ENCODE results near the gene ACLY.
"Not testable (repeated sequence)": the region's sequence is repeated elsewhere in the genome, so short reads cannot be mapped to it uniquely, and the experiment has no call there.

The ACLY gene

DNA sequence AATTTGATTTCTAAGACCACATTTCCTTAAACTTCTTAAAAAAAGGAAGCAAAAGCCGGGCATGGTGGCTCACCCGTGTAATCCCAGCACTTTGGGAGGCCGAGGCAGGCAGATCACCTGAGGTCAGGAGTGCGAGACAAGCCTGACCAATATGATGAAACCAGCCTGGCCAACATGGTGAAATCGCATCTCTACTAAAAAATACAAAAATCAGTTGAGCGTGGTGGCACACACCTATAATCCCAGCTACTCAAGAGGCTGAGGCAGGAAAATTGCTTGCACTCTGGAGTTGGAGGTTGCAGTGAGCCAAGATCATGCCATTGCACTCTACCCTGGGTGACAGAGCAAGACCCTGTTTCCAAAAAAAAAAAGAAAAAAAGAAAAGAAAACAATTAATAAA is 78.0 kb downstream of the ACLY start:
- 92% methylated on average over 6 of the region's 6 CpGs for WGBS
- H3K9ac ChIP-seq (ENCODE audit: low read depth, low read length); H3K27ac ChIP-seq (ENCODE audit: low read depth, low read length); H3K4me1 ChIP-seq (ENCODE audit: insufficient read depth, low read length); H3K36me3 ChIP-seq (ENCODE audit: insufficient read depth, low read length); H3K4me3 ChIP-seq (ENCODE audit: low read length); H3K9me3 ChIP-seq (ENCODE audit: insufficient read depth, low read depth, low read length): not testable (repeated sequence)
- peaks cover 11% of the 10 kb centered on the region for H3K27me3 ChIP-seq (ENCODE audit: insufficient read depth, low read length)

DNA sequence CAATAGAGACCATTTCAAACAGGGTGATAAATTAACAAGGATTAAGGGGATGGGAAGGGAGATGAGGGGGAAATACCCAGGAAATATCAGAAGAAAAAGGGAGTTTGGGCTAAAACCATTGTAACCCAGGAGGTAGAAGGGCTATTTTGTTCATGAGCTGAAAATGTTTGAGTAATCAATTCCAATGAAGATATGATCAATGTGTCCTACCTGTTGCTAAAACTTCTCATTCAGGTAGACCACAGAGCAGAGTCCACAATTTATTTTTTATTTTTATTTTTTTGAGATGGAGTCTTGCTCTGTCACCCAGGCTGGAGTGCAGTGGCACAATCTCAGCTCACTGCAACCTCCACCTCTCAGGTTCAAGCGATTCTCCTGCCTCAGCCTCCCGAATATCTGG is 79.3 kb downstream of the ACLY start:
- H3K36me3 ChIP-seq (ENCODE audit: insufficient read depth, low read length); H3K4me1 ChIP-seq (ENCODE audit: insufficient read depth, low read length); H3K27ac ChIP-seq (ENCODE audit: low read depth, low read length); H3K9me3 ChIP-seq (ENCODE audit: insufficient read depth, low read depth, low read length); H3K9ac ChIP-seq (ENCODE audit: low read depth, low read length); H3K4me3 ChIP-seq (ENCODE audit: low read length): not testable (repeated sequence)
- 97% methylated on average over 2 of the region's 2 CpGs for WGBS
- peaks cover 11% of the 10 kb centered on the region for H3K27me3 ChIP-seq (ENCODE audit: insufficient read depth, low read length)

DNA sequence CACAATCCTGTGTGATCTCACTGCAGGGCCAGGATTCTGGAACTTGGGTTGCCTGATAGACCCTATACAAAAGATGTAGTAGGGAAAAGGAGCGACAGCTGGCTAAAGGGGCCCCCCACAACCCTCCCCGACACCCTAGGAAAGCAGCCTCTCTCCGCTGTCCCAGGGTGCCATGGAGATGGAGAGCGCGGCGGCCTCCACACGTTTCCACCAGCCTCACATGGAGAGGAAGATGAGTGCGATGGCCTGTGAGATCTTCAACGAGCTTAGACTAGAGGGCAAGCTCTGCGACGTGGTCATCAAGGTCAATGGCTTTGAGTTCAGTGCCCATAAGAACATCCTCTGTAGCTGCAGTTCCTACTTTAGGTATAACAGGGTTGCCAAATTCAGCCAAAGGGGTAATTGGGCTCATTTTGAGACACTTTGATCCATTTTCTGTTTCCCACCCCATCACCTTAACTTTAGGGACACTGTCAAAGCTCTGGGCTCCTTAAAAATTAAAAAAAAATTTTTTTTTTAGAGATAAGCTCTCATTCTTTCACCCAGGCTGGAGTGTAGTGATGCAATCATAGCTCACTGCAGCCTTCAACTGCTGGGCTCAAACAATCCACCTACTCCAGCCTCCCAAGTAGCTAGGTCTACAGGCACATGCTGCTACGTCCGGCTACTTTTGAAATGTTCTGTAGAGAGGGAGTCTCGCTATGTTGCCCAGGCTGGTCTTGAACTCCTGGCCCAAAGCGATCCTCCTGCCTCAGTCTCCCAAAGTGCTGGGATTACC is 80.8 kb downstream of the ACLY start, which contains the start of gene KLHL10:
TSS of gene KLHL10 (plus strand) at position 65 of the 778 bp plus-strand sequence. CDS start at position 173, 108 bp downstream.
- H3K27me3 ChIP-seq (ENCODE audit: insufficient read depth, low read length), result peaks cover 11% of the 10 kb centered on the region
- no peak within 1 kb of the TSS for H3K9ac ChIP-seq (ENCODE audit: low read depth, low read length)
- H3K27ac ChIP-seq (ENCODE audit: low read depth, low read length), result no peak within 1 kb of the TSS
- H3K4me1 ChIP-seq (ENCODE audit: insufficient read depth, low read length), result peaks cover 6% of the 10 kb centered on the region; the same call in 1 of the 2 replicates
- no peak within 1 kb of the TSS for H3K4me3 ChIP-seq (ENCODE audit: low read length)
- no peaks in the 10 kb centered on the region for H3K9me3 ChIP-seq (ENCODE audit: insufficient read depth, low read depth, low read length)
- 96% methylated on average over 15 of the region's 15 CpGs for WGBS
- H3K36me3 ChIP-seq (ENCODE audit: insufficient read depth, low read length), result peaks cover 7% of the 10 kb centered on the region

- H3K27ac ChIP-seq (ENCODE audit: low read depth, low read length), result no peak overlapping the region
- peaks cover 6% of the 10 kb centered on the region; the same call in 1 of the 2 replicates for H3K4me1 ChIP-seq (ENCODE audit: insufficient read depth, low read length)
- H3K9me3 ChIP-seq (ENCODE audit: insufficient read depth, low read depth, low read length), result no peaks in the 10 kb centered on the region
- H3K9ac ChIP-seq (ENCODE audit: low read depth, low read length), result peak overlapping the region; percentile 57; the same call in 1 of the 2 replicates
- peak overlapping the region; percentile 84 for H3K4me3 ChIP-seq (ENCODE audit: low read length)
- 76% methylated on average over 21 of the region's 21 CpGs for WGBS
- H3K27me3 ChIP-seq (ENCODE audit: insufficient read depth, low read length), result peaks cover 11% of the 10 kb centered on the region
- H3K36me3 ChIP-seq (ENCODE audit: insufficient read depth, low read length), result peaks cover 19% of the 10 kb centered on the region
These were observed 82.1 kb downstream of the ACLY start for GRCh38 chr17:41836550-41837196.

DNA sequence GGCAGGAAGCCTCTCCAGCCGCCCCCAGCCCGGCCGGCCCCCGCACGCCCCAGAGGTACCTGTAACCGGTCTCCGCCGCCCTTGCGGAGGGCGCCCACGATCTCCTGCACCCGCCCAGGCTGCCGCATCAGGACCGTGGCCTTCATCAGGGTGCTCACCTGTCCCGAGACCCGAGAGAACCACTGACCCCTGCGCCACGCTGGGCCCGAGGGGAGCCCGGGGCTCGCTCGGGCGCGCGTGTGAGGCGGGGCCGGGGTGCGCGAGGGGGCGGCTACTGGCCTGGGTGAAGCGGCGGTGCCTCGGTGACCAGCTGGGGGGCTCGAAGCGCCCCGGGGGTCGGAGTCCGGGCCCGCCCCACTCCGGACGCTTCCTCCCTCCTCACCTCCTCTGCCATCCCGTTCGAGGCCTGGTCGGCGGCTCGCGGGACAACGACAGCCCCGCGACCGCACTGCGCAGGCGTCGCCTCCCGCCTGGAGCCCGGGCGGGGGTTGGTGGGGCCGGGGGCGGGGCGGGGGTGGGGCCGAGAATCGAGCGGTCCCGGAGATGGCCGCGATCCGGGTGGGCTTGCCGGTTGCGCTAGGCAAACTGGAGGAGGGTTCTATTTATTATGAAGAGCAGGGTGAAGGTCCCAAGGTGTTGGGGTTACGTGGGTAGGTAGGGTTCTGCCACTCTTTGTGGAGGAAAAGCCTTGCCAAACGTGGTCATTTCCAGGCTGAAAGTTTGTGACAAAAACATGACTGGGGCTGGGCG is 82.8 kb downstream of the ACLY start, which contains the start of gene NT5C3B:
TSS of gene NT5C3B (minus strand) at position 433 of the 750 bp plus-strand sequence. CDS start at position 394, 39 bp downstream.
- Histone ChIP-seq H3K27ac (ENCODE audit: low read depth, low read length) (no peak within 1 kb of the TSS), H3K4me3 (ENCODE audit: low read length) (peak within 1 kb of the TSS; percentile 84), H3K36me3 (ENCODE audit: insufficient read depth, low read length) (peaks cover 25% of the 10 kb centered on the region), H3K27me3 (ENCODE audit: insufficient read depth, low read length) (peaks cover 11% of the 10 kb centered on the region), H3K9ac (ENCODE audit: low read depth, low read length) (peak within 1 kb of the TSS; percentile 81), H3K9me3 (ENCODE audit: insufficient read depth, low read depth, low read length) (no peaks in the 10 kb centered on the region), H3K4me1 (ENCODE audit: insufficient read depth, low read length) (peaks cover 6% of the 10 kb centered on the region; the same call in 1 of the 2 replicates)
- 1% methylated on average over 65 of the region's 72 CpGs for WGBS

GRCh38 chr17:41835214-41835799 is 83.4 kb downstream of the ACLY start:
- peak overlapping the region; percentile 81 for H3K9ac ChIP-seq (ENCODE audit: low read depth, low read length)
- no peaks in the 10 kb centered on the region for H3K9me3 ChIP-seq (ENCODE audit: insufficient read depth, low read depth, low read length)
- peaks cover 11% of the 10 kb centered on the region for H3K27me3 ChIP-seq (ENCODE audit: insufficient read depth, low read length)
- H3K27ac ChIP-seq (ENCODE audit: low read depth, low read length), result no peak overlapping the region
- H3K36me3 ChIP-seq (ENCODE audit: insufficient read depth, low read length), result peaks cover 31% of the 10 kb centered on the region
- H3K4me3 ChIP-seq (ENCODE audit: low read length), result peak overlapping the region; percentile 84
- 16% methylated on average over 13 of the region's 13 CpGs for WGBS
- H3K4me1 ChIP-seq (ENCODE audit: insufficient read depth, low read length), result peaks cover 6% of the 10 kb centered on the region; the same call in 1 of the 2 replicates

GRCh38 chr17:41829961-41830360 is 88.8 kb downstream of the ACLY start:
- H3K4me3 ChIP-seq (ENCODE audit: low read length); H3K27ac ChIP-seq (ENCODE audit: low read depth, low read length); H3K4me1 ChIP-seq (ENCODE audit: insufficient read depth, low read length); H3K9ac ChIP-seq (ENCODE audit: low read depth, low read length); H3K9me3 ChIP-seq (ENCODE audit: insufficient read depth, low read depth, low read length); H3K27me3 ChIP-seq (ENCODE audit: insufficient read depth, low read length): not testable (repeated sequence)
- 86% methylated on average over 10 of the region's 10 CpGs for WGBS
- H3K36me3 ChIP-seq (ENCODE audit: insufficient read depth, low read length), result peaks cover 67% of the 10 kb centered on the region

DNA sequence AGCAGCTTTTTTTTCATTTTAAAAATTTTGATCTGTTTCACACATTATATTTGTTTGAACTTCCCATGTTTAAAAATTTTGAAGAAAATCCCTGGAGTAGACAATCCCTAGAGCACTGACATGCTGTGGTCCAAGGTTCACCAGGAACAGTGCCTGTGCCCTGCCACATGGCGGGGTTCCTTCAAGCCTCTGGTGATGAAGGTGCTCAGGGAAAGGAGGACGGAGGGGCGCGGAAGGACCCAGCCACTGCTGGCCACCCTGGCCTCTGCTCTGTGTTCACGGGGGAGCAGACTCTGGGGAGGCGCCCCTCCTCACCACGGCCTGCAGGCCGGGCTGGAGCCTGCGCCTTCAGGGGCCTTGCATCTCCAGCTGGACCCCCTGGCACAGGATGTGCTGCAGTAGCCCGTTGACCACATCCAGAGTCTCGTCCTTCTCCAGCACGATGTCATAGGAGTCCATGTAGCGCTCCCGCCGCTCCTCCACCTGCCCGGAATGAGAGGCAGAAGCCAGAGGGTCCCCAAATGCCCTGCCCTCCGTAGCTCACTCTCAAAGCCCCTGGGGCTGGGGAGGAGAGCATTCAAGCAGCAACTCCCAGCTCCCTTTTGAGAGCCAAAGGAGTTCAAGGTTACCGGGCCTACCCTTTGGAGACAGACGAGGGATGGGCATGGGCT is 93.4 kb downstream of the ACLY start:
- no peaks in the 10 kb centered on the region for H3K4me1 ChIP-seq (ENCODE audit: insufficient read depth, low read length)
- no peaks in the 10 kb centered on the region for H3K9me3 ChIP-seq (ENCODE audit: insufficient read depth, low read depth, low read length)
- H3K9ac ChIP-seq (ENCODE audit: low read depth, low read length), result no peak overlapping the region
- H3K4me3 ChIP-seq (ENCODE audit: low read length), result no peak overlapping the region
- H3K27ac ChIP-seq (ENCODE audit: low read depth, low read length), result no peak overlapping the region
- no peaks in the 10 kb centered on the region for H3K27me3 ChIP-seq (ENCODE audit: insufficient read depth, low read length)
- peaks cover 56% of the 10 kb centered on the region for H3K36me3 ChIP-seq (ENCODE audit: insufficient read depth, low read length)
- WGBS, result 96% methylated on average over 19 of the region's 19 CpGs

DNA sequence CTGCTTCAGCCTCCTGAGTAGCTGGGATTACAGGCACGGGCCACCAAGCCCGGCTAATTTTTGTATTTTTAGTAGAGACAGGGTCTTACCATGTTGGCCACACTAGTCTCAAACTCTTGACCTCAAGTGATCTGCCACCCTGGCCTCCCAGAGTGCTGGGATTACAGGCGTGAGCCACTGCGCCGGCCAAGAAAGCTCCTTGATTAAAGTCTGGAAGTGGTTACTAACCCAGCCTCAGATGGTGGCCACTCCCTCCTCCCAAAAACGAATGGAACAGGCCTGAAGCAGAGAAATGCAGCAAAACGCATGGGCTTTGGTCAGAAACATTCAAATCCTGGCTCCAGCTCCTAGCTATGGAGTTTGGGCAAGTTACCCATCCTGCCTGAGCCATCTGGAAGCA is 94.7 kb downstream of the ACLY start:
- H3K4me1 ChIP-seq (ENCODE audit: insufficient read depth, low read length), result peaks cover 10% of the 10 kb centered on the region; the same call in 1 of the 2 replicates
- peaks cover 54% of the 10 kb centered on the region for H3K36me3 ChIP-seq (ENCODE audit: insufficient read depth, low read length)
- no peak overlapping the region for H3K4me3 ChIP-seq (ENCODE audit: low read length)
- H3K27me3 ChIP-seq (ENCODE audit: insufficient read depth, low read length), result no peaks in the 10 kb centered on the region
- no peak overlapping the region for H3K9ac ChIP-seq (ENCODE audit: low read depth, low read length)
- no peak overlapping the region for H3K27ac ChIP-seq (ENCODE audit: low read depth, low read length)
- H3K9me3 ChIP-seq (ENCODE audit: insufficient read depth, low read depth, low read length), result no peaks in the 10 kb centered on the region
- 79% methylated on average over 7 of the region's 7 CpGs for WGBS

GRCh38 chr17:41823580-41823979 is 95.2 kb downstream of the ACLY start:
- Histone ChIP-seq H3K4me3 (ENCODE audit: low read length) (no peak overlapping the region), H3K4me1 (ENCODE audit: insufficient read depth, low read length) (peaks cover 13% of the 10 kb centered on the region; the same call in 1 of the 2 replicates), H3K27me3 (ENCODE audit: insufficient read depth, low read length) (no peaks in the 10 kb centered on the region), H3K27ac (ENCODE audit: low read depth, low read length) (no peak overlapping the region), H3K36me3 (ENCODE audit: insufficient read depth, low read length) (peaks cover 54% of the 10 kb centered on the region), H3K9ac (ENCODE audit: low read depth, low read length) (no peak overlapping the region), H3K9me3 (ENCODE audit: insufficient read depth, low read depth, low read length) (no peaks in the 10 kb centered on the region)
- 91% methylated on average over 7 of the region's 7 CpGs for WGBS

Data from HUES64 (cell line).